GM12878 (cell line): ENCODE results near the gene TFDP1. TPM values are rescaled to one million over a fixed set of nuclear protein-coding genes. Genes with fewer than 3 reads are reported as not detected.

Experiments used
- ATAC-seq: fragments of 200-7000 bp; cut with Tn5 transposase; 3 replicates; pipeline ENCODE4 v1.9.1; 2020; ENCODE audit warnings: mild to moderate bottlenecking, moderate library complexity
- Bru-seq: library from RNA; stranded (reverse); fragments of 400-500 nt; gene quantifications from one replicate; lab custom pipeline; 2021; lab: Mats Ljungman, UMichigan
- BruChase-seq, 2 experiments: library from RNA; stranded (reverse); fragments of 400-500 nt; gene quantifications; one replicate each; lab custom pipeline; 2021; lab: Mats Ljungman, UMichigan
- BruUV-seq: library from RNA; stranded (reverse); fragments of 400-500 nt; replicated peaks from 2 replicates; lab custom pipeline; 2021; lab: Mats Ljungman, UMichigan
- CTCF ChIA-PET: fragments of 300-600 bp; sonication (Branson Sonifier 250); formaldehyde crosslinking; extraction: SDS; loops from one replicate; lab custom pipeline; 2021; ENCODE audit warnings: inconsistent platforms; lab: Yijun Ruan, JAX
- POLR2A ChIA-PET: fragments of 350-600 bp; formaldehyde crosslinking; extraction: SDS; loops from one replicate; lab custom pipeline; 2021; ENCODE audit warnings: inconsistent platforms; lab: Charles Lee
- RAD21 ChIA-PET: fragments of 300-600 bp; sonication (Branson Sonifier 250); formaldehyde crosslinking; loops from one replicate; lab custom pipeline; 2023; ENCODE audit warnings: antibody characterized with exemption; ENCODE audit not compliant: unreplicated experiment; lab: Charles Lee
- SMC1A ChIA-PET: fragments of 300-600 bp; sonication (Branson Sonifier 250); formaldehyde crosslinking; loops from one replicate; lab custom pipeline; 2023; ENCODE audit not compliant: unreplicated experiment, uncharacterized antibody; lab: Charles Lee
- DNase-seq: peaks from one replicate; pipeline ENCODE4 v3.0.0-alpha.2; 2011; ENCODE audit warnings: low read depth, low spot score
- FAIRE-seq: peaks from 3 replicates; lab custom pipeline; 2011; peaks lifted over from hg19 to GRCh38; lab: Jason Lieb, UNC
- H2AFZ ChIP-seq: 2 replicates; pipeline ENCODE4 v1.6.0; 2011; ENCODE audit warnings: low read depth, low read length, control low read depth; ENCODE audit not compliant: control insufficient read depth
- H3K27ac ChIP-seq: 2 replicates; pipeline ENCODE4 v1.5.1; 2011; ENCODE audit warnings: control low read depth; ENCODE audit not compliant: control insufficient read depth, insufficient read depth
- H3K27me3 ChIP-seq, 2 experiments: replicated peaks in 1 of 2; 2 replicates each; pipeline versions ENCODE4 v1.6.0 to v1.6.1; 2011; ENCODE audit warnings: low read length in 1 of 2; ENCODE audit not compliant: control insufficient read depth in 2 of 2, insufficient read depth in 2 of 2
- H3K36me3 ChIP-seq, 2 experiments: 2 replicates each; pipeline ENCODE4 v1.5.1; 2011; ENCODE audit warnings: low read length in 1 of 2; ENCODE audit not compliant: control insufficient read depth in 2 of 2, insufficient read depth in 2 of 2
- H3K4me1 ChIP-seq: 2 replicates; pipeline ENCODE4 v1.6.1; 2011; ENCODE audit warnings: mild to moderate bottlenecking, low read length, moderate library complexity, mixed read lengths; ENCODE audit not compliant: control insufficient read depth, insufficient read depth
- H3K4me2 ChIP-seq: 2 replicates; pipeline ENCODE4 v1.6.0; 2011; ENCODE audit warnings: control low read depth; ENCODE audit not compliant: control insufficient read depth, insufficient read depth
- H3K4me3 ChIP-seq: fragments of 200-600 bp; sonication (generic); 2 replicates; pipeline ENCODE4 v1.5.1; 2016
- H3K79me2 ChIP-seq: 2 replicates; pipeline ENCODE4 v1.6.0; 2011; ENCODE audit warnings: low read length; ENCODE audit not compliant: control insufficient read depth, insufficient read depth
- H3K9ac ChIP-seq: 2 replicates; pipeline ENCODE4 v1.8.0; 2011; ENCODE audit warnings: low read length, control low read depth, mixed read lengths; ENCODE audit not compliant: control insufficient read depth, insufficient read depth
- H3K9me3 ChIP-seq: replicated peaks from 3 replicates; pipeline ENCODE4 v1.5.1; 2011; ENCODE audit warnings: mild to moderate bottlenecking, low read length; ENCODE audit not compliant: control insufficient read depth, insufficient read depth
- H4K20me1 ChIP-seq: 2 replicates; pipeline ENCODE4 v1.6.0; 2011; ENCODE audit not compliant: control insufficient read depth, insufficient read depth
- CREM ChIP-seq: IDR thresholded peaks from 2 replicates; pipeline ENCODE4 v1.6.1; 2014; ENCODE audit warnings: antibody characterized with exemption, low read depth
- E2F4 ChIP-seq: IDR thresholded peaks from 2 replicates; pipeline ENCODE4 v1.6.1; 2012; ENCODE audit warnings: low read depth, low read length, improper control_type of control experiment
- ESRRA ChIP-seq: IDR thresholded peaks from 2 replicates; pipeline ENCODE4 v1.6.1; 2012; ENCODE audit warnings: mild to moderate bottlenecking, low read length, improper control_type of control experiment
- GATAD2B ChIP-seq: fragments of 450-650 bp; conservative IDR thresholded peaks from 2 replicates; pipeline ENCODE4 v1.6.1; 2017; ENCODE audit warnings: low read depth, mild to moderate bottlenecking, moderate library complexity
- HDAC6 ChIP-seq: fragments of 200-600 bp; sonication (generic); IDR thresholded peaks from one replicate; pipeline ENCODE4 v1.8.0; 2017; ENCODE audit warnings: antibody characterized with exemption; ENCODE audit not compliant: unreplicated experiment
- IKZF1 ChIP-seq: fragments of 450-650 bp; conservative IDR thresholded peaks from 2 replicates; pipeline ENCODE4 v1.6.1; 2017; ENCODE audit warnings: antibody characterized with exemption, mild to moderate bottlenecking
- IRF3 ChIP-seq: fragments of 450-650 bp; IDR thresholded peaks from 2 replicates; pipeline ENCODE4 v1.6.1; 2014; ENCODE audit warnings: mild to moderate bottlenecking
- KDM1A ChIP-seq: fragments of 200-600 bp; sonication (generic); IDR thresholded peaks from 2 replicates; pipeline ENCODE4 v1.6.1; 2016; ENCODE audit warnings: borderline replicate concordance
- LARP7 ChIP-seq: fragments of 450-650 bp; IDR thresholded peaks from 2 replicates; pipeline ENCODE4 v1.6.1; 2017; ENCODE audit warnings: mild to moderate bottlenecking
- MYC ChIP-seq: IDR thresholded peaks from 2 replicates; pipeline ENCODE4 v1.6.1; 2011; ENCODE audit warnings: mild to moderate bottlenecking, low read length, moderate library complexity, inconsistent platforms; ENCODE audit not compliant: insufficient read depth, insufficient replicate concordance, insufficient read length, severe bottlenecking
- NFXL1 ChIP-seq: fragments of 450-650 bp; IDR thresholded peaks from 2 replicates; pipeline ENCODE4 v1.6.1; 2017; ENCODE audit warnings: antibody characterized with exemption, mild to moderate bottlenecking, borderline replicate concordance
- NFYA ChIP-seq: IDR thresholded peaks from 2 replicates; pipeline ENCODE4 v1.6.1; 2011; ENCODE audit warnings: low read depth, mild to moderate bottlenecking, low read length, improper control_type of control experiment, borderline replicate concordance
- NRF1 ChIP-seq: conservative IDR thresholded peaks from 2 replicates; pipeline ENCODE4 v1.6.1; 2011; ENCODE audit warnings: mild to moderate bottlenecking, low read depth, low read length, improper control_type of control experiment
- RB1 ChIP-seq: fragments of 450-650 bp; formaldehyde crosslinking; IDR thresholded peaks from 2 replicates; pipeline ENCODE4 v1.6.1; 2017; ENCODE audit warnings: mild to moderate bottlenecking, borderline replicate concordance
- SPI1 ChIP-seq: IDR thresholded peaks from 2 replicates; pipeline ENCODE4 v1.6.1; 2011; ENCODE audit warnings: low read depth, mild to moderate bottlenecking, low read length, moderate library complexity, borderline replicate concordance; ENCODE audit not compliant: insufficient read depth
- TAF1 ChIP-seq: IDR thresholded peaks from 2 replicates; pipeline ENCODE4 v1.6.1; 2011; ENCODE audit warnings: mild to moderate bottlenecking, low read depth, low read length, borderline replicate concordance
- TCF12 ChIP-seq: IDR thresholded peaks from 2 replicates; pipeline ENCODE4 v1.6.1; 2011; ENCODE audit warnings: low read depth, mild to moderate bottlenecking, low read length
- TCF3 ChIP-seq: IDR thresholded peaks from 2 replicates; pipeline ENCODE4 v1.6.1; 2012; ENCODE audit warnings: low read depth, mild to moderate bottlenecking, low read length, borderline replicate concordance; ENCODE audit not compliant: insufficient read depth
- whole genome bisulfite sequencing: methylation state at CpG from one replicate; pipeline ENCODE4 v1.1.6; 2016; ENCODE audit warnings: low lambda C conversion rate; ENCODE audit not compliant: insufficient replicate concordance, insufficient coverage; ENCODE audit errors: missing lambda C conversion rate; 5-methylcytosine and 5-hydroxymethylcytosine counted together
- in situ Hi-C: fragments of 300-500 bp; cut with MboI; formaldehyde crosslinking; loops from 9 replicates; pipeline ENCODE4 v1.14.3; 2018; ENCODE audit warnings: mixed read lengths
- intact Hi-C: fragments of 100-400 bp; cut with micrococcal nuclease; formaldehyde crosslinking; loops from one replicate; pipeline ENCODE4 v1.14.2; 2022; ENCODE audit not compliant: unreplicated experiment
- long read RNA-seq, 2 experiments: library from polyadenylated mRNA; unstranded; transcript quantifications; one replicate each; pipeline ENCODE4 v2.0.0, GENCODE V29; 2019 to 2020
- polyA minus RNA-seq, 3 experiments: library from RNA; depleted of rRNA, polyadenylated mRNA; stranded (reverse); fragments of >200 nt; gene quantifications; 2 replicates each; pipeline ENCODE4 v1.2.3, GENCODE V29; 2011
- polyA plus RNA-seq, 11 experiments: library from polyadenylated mRNA; depleted of rRNA in 4 of 11; unstranded in 6 of 11; stranded (reverse) in 5 of 11; fragments of >200 nt; fragmentation: Nextera tagmentation in 4 of 11; fragmentation: Illumina TruSeq in 1 of 11; extraction: Ambion mirVana in 4 of 11; extraction: Trizol in 1 of 11; gene quantifications; 1 replicate in 1 of 11; 2 replicates in 10 of 11; pipeline versions ENCODE4 v1.2.1 to v1.2.3, GENCODE V29; 2011 to 2016; ENCODE audit warnings: inconsistent platforms in 2 of 11, missing spikeins in 2 of 11, low read depth in 1 of 11
- total RNA-seq, 4 experiments: library from RNA; depleted of rRNA in 3 of 4; stranded (reverse); fragments of >200 nt in 3 of 4; fragmentation: Illumina TruSeq in 1 of 4; extraction: Trizol in 1 of 4; gene quantifications; 2 replicates each; pipeline versions ENCODE4 v1.2.1 to v1.2.3, GENCODE V29; 2013 to 2021

TFDP1 gene
- 42.4 and 43.0 TPM in 2 replicates for total RNA-seq (2013; cell fraction: nucleolus; rRNA removed)
- total RNA-seq (2014; rRNA removed) (97.9 and 115 TPM in 2 replicates), total RNA-seq (2014; rRNA removed; fragmentation: Illumina TruSeq; extraction: Trizol) (95.4 and 98.3 TPM in 2 replicates), total RNA-seq (2021) (182 and 186 TPM in 2 replicates), polyA plus RNA-seq (2011; rRNA removed) (139 and 163 TPM in 2 replicates), polyA plus RNA-seq (2014; fragmentation: Illumina TruSeq; extraction: Trizol) (182 and 225 TPM in 2 replicates), polyA plus RNA-seq (2014; fragmentation: Nextera tagmentation; extraction: Ambion mirVana) (10 to 100 TPM; 64.0 to 95.8 TPM), polyA plus RNA-seq (2014; rRNA removed) (163 and 164 TPM in 2 replicates), polyA plus RNA-seq (2016; fragmentation: Nextera tagmentation; extraction: Ambion mirVana) (100 to 1,000 TPM in 1 of 2 experiments, 10 to 100 TPM in 1; 37.7 to 254 TPM), polyA minus RNA-seq (2011; rRNA and poly(A)+ RNA removed) (81.7 and 94.1 TPM in 2 replicates), Bru-seq, nascent RNA (percentile 68 among the genes with signal in this experiment), BruChase-seq, experiment 1, labeled RNA remaining after a 6-hour chase (percentile 87 among the genes with signal in this experiment), BruChase-seq, experiment 2, labeled RNA remaining after a 2-hour chase (percentile 82 among the genes with signal in this experiment)
- polyA plus RNA-seq (2011; ENCODE audit: low read depth): 58.4 TPM
- 106 and 121 TPM in 2 replicates for polyA plus RNA-seq (2011; cell fraction: cytosol; rRNA removed)
- 99.3 and 112 TPM in 2 replicates for polyA plus RNA-seq (2011; cell fraction: nucleus; rRNA removed)
- polyA plus RNA-seq (2012): 81.8 and 94.0 TPM in 2 replicates
- polyA minus RNA-seq (2011; cell fraction: cytosol; rRNA and poly(A)+ RNA removed): 47.7 and 58.7 TPM in 2 replicates
- 15.1 and 26.8 TPM in 2 replicates for polyA minus RNA-seq (2011; cell fraction: nucleus; rRNA and poly(A)+ RNA removed)
- long read RNA-seq, experiment 1, transcript TFDP1-201 (12 exons, 2,648 nt): major isoform, 31 of 106 reads
- long read RNA-seq, experiment 1, partial matches to known transcripts: 26 of 106 reads
- long read RNA-seq, experiment 1, other reads (novel, unspliced or antisense): 45 of 106 reads
- long read RNA-seq, experiment 2, partial matches to known transcripts: 67 of 192 reads
- long read RNA-seq, experiment 2, other reads (novel, unspliced or antisense): 124 of 192 reads

GRCh38 chr13:113584205-113584869, at the start of gene TFDP1:
Gene TFDP1, plus strand, starts transcription at chr13:113584753. Its CDS starts 1,085 bp downstream, at chr13:113585838.
- peak; percentile 85 for FAIRE-seq
- no TSS peak for BruUV-seq
- SMC1A ChIA-PET: no interaction called here
- Histone ChIP-seq H3K9me3 (no peaks in the 10 kb centered on the region), H2AFZ (peak within 1 kb of the TSS; percentile 78), H3K27me3 (no peaks in the 10 kb centered on the region), H4K20me1 (0 out of 2 replicates have a peak, but pooled peaks cover 4% of the 10 kb centered on the region), H3K79me2 (peaks cover 40% of the 10 kb centered on the region), H3K4me1 (peaks cover 9% of the 10 kb centered on the region), H3K9ac (peak within 1 kb of the TSS; percentile 78), H3K27ac (peak within 1 kb of the TSS; percentile 71), H3K36me3 (peaks cover 1 to 4% of the 10 kb centered on the region in 2 experiments; a peak in 2 of 4 replicates), H3K4me3 (peak within 1 kb of the TSS; percentile 85), H3K4me2 (peak within 1 kb of the TSS; percentile 85)
- CTCF ChIA-PET: no interaction called here
- POLR2A ChIA-PET: no interaction called here
- 2% methylated on average over 53 of the region's 92 CpGs for WGBS
- intact Hi-C loops (loop anchor here (5.0 to 10.0 kb wide), 2 partner anchors 290 to 377 kb away; partner anchors contain the start of genes CUL4A, LAMP1 and PCID2), in situ Hi-C loops (no loop called here)
- RAD21 ChIA-PET: no interaction called here
- peak; percentile 63 for DNase-seq
- ATAC-seq: peak; percentile 85
- TF ChIP-seq TAF1 (peak; percentile 66; the same call in 1 of the 2 replicates), SPI1 (no peak), HDAC6 (peak; percentile 91), ESRRA (no peak), TCF3 (no peak), CREM (0 out of 2 replicates have a peak, but pooled peaks have one; percentile 25), TCF12 (0 out of 2 replicates have a peak, but pooled peaks have one; percentile 5), NRF1 (peak; percentile 53), GATAD2B (0 out of 2 replicates have a peak, but pooled peaks have one; percentile 58), E2F4 (peak; percentile 73), RB1 (peak; percentile 99), MYC (peak; percentile 66), LARP7 (0 out of 2 replicates have a peak, but pooled peaks have one; percentile 13), IRF3 (no peak), NFXL1 (peak; percentile 99), IKZF1 (peak; percentile 69), KDM1A (peak; percentile 36; the same call in 1 of the 2 replicates), NFYA (no peak)
